ENCODE measurements around the gene SLC24A3. TPM values are rescaled to one million over a fixed set of nuclear protein-coding genes. Genes with fewer than 3 reads are reported as not detected.

SLC24A3 gene
- total RNA-seq, 4 donors from 2014 or later: 4.2 to 6.4 (median 5.6) TPM

DNA sequence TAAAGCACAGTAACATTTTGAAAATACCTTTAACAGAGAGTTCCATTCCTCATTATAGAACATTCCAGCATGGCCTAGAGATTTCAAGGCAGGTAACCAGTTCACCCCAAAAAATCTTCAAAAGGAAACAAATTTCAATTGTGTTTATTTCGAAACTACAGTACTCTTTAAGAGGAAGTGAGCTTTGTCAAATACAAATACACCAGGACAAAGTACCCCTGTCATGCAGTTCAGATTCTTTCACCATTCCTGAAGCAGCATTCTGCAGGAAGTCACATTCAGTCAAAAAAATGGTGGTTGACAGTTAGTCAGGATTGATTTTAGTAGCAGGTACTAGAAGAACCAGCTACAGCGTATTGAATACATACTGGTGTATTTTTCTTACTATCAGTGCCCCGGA is 456.0 kb downstream of the SLC24A3 start:
- Histone ChIP-seq H3K4me3 (no peak overlapping the region), H3K27me3 (no peaks in the 10 kb centered on the region), H3K27ac (no peak overlapping the region), H3K9me3 (no peaks in the 10 kb centered on the region), H3K4me1 (no peaks in the 10 kb centered on the region), H3K36me3 (no peaks in the 10 kb centered on the region)
- TF ChIP-seq POLR2A (IDR thresholded peaks at IDR 0.05) (no peak), POLR2AphosphoS5 (IDR thresholded peaks at IDR 0.05) (no peak), EP300 (IDR thresholded peaks at IDR 0.05) (no peak)
- TF ChIP-seq, protein P1, sequence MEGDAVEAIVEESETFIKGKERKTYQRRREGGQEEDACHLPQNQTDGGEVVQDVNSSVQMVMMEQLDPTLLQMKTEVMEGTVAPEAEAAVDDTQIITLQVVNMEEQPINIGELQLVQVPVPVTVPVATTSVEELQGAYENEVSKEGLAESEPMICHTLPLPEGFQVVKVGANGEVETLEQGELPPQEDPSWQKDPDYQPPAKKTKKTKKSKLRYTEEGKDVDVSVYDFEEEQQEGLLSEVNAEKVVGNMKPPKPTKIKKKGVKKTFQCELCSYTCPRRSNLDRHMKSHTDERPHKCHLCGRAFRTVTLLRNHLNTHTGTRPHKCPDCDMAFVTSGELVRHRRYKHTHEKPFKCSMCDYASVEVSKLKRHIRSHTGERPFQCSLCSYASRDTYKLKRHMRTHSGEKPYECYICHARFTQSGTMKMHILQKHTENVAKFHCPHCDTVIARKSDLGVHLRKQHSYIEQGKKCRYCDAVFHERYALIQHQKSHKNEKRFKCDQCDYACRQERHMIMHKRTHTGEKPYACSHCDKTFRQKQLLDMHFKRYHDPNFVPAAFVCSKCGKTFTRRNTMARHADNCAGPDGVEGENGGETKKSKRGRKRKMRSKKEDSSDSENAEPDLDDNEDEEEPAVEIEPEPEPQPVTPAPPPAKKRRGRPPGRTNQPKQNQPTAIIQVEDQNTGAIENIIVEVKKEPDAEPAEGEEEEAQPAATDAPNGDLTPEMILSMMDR (IDR thresholded peaks at IDR 0.05): no peak
- DNase-seq (ENCODE audit: low spot score in 2 of 2): no peak
- 90% methylated on average over 3 of the region's 3 CpGs for WGBS

DNA sequence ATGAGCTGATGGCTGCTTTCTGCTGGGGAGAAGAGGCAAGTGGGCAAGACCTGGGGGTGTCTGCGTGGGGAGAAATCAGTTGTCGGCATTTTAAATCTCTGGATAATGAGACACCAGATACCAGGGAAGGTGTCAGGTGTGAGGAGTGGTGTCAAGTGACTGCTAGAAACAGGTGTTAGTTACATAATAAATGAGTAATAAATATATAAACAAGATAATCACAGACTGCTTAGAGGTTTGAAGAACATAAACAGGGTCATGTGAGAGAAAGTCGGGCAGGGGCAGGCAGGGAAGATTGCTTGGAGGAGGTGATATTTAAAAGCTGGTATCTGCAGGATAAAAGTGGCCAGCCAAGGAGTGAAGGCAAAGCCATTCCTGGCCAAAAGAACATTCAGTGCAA is 458.4 kb downstream of the SLC24A3 start:
- DNase-seq (ENCODE audit: low spot score in 2 of 2): no peak
- 73% methylated on average over 3 of the region's 3 CpGs for WGBS
- H3K27ac ChIP-seq: no peak overlapping the region
- no peaks in the 10 kb centered on the region for H3K36me3 ChIP-seq
- no peaks in the 10 kb centered on the region for H3K4me1 ChIP-seq
- TF ChIP-seq EP300 (IDR thresholded peaks at IDR 0.05) (no peak), POLR2AphosphoS5 (IDR thresholded peaks at IDR 0.05) (no peak), POLR2A (IDR thresholded peaks at IDR 0.05) (no peak)
- no peaks in the 10 kb centered on the region for H3K9me3 ChIP-seq
- H3K4me3 ChIP-seq: no peak overlapping the region
- H3K27me3 ChIP-seq: no peaks in the 10 kb centered on the region

DNA sequence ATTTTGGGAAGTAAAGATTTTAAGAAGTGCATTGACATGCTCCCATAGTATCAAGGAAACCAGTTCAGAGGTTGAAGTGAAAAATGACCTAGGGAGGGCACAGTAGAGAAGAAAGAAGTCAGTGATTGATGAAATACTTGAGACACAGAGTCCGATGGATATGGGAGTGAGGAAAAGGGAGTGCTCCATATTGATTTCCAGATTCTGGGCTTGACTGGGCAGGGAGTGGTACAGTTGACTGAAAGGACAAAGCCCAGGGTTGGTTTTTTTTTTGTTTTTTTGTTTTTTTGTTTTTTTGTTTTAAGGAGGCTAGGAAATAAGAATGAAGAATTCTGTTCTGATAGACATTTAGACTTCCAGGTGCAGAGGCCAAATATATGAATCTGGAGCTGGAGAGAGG is 458.9 kb downstream of the SLC24A3 start:
- DNase-seq (ENCODE audit: low spot score in 2 of 2): no peak
- no peak overlapping the region for H3K27ac ChIP-seq
- H3K4me1 ChIP-seq: no peaks in the 10 kb centered on the region
- 82% methylated on average over 1 of the region's 1 CpG for WGBS
- H3K27me3 ChIP-seq: no peaks in the 10 kb centered on the region
- H3K9me3 ChIP-seq: no peaks in the 10 kb centered on the region
- TF ChIP-seq EP300 (IDR thresholded peaks at IDR 0.05): no peak
- TF ChIP-seq POLR2A (IDR thresholded peaks at IDR 0.05): no peak
- TF ChIP-seq, protein P1 (IDR thresholded peaks at IDR 0.05): no peak
- TF ChIP-seq POLR2AphosphoS5 (IDR thresholded peaks at IDR 0.05): no peak
- H3K36me3 ChIP-seq: no peaks in the 10 kb centered on the region
- no peak overlapping the region for H3K4me3 ChIP-seq

DNA sequence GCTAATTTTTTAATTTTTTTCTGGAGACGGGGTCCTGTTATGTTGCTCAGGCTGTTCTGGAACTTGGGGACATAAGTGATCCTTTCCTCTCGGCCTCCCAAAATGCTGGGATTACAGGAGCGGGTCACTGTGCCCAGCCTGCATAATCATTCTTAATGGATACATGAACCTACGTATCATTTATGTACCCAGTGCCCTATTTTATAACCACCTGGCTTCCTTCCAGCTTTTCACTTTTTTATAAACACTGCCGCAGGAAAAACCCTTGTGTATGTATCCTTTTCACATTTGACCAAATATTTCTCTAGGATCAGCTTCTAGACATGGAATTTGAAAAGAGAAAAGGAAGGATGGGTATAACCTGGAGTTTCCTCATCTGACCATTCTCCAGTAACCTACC is 460.1 kb downstream of the SLC24A3 start:
- no peaks in the 10 kb centered on the region for H3K27me3 ChIP-seq
- 74% methylated on average over 5 of the region's 5 CpGs for WGBS
- TF ChIP-seq EP300 (IDR thresholded peaks at IDR 0.05) (no peak), POLR2A (IDR thresholded peaks at IDR 0.05) (no peak)
- no peaks in the 10 kb centered on the region for H3K9me3 ChIP-seq
- no peak overlapping the region for H3K4me3 ChIP-seq
- H3K27ac ChIP-seq: no peak overlapping the region
- no peak for DNase-seq (ENCODE audit: low spot score in 2 of 2)
- no peaks in the 10 kb centered on the region for H3K36me3 ChIP-seq
- no peaks in the 10 kb centered on the region for H3K4me1 ChIP-seq

DNA sequence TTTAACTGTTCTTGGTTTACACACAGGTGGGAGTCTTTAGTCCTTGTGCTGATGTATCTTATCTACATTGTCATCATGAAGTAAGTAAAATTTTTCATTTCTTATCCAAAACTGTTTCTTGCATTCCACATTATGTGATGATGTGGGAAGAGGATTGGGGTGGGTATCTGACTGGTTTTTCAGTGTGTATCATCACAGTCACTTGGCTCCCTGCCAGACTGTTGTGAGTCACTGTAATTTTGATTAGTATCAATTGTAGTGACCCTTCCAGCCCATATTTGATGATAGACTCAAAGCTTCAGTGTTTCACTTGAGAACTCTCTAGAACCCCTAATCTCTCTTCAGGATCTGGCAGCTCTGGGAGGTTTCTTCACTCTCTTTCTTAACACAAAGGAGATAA is 461.1 kb downstream of the SLC24A3 start:
- no peak for DNase-seq (ENCODE audit: low spot score in 2 of 2)
- Histone ChIP-seq H3K4me1 (no peaks in the 10 kb centered on the region), H3K27me3 (no peaks in the 10 kb centered on the region), H3K4me3 (no peak overlapping the region), H3K27ac (no peak overlapping the region), H3K36me3 (no peaks in the 10 kb centered on the region), H3K9me3 (no peaks in the 10 kb centered on the region)
- TF ChIP-seq EP300 (IDR thresholded peaks at IDR 0.05) (no peak), POLR2AphosphoS5 (IDR thresholded peaks at IDR 0.05) (no peak), POLR2A (IDR thresholded peaks at IDR 0.05) (no peak)
- TF ChIP-seq, protein P1 (IDR thresholded peaks at IDR 0.05): no peak

DNA sequence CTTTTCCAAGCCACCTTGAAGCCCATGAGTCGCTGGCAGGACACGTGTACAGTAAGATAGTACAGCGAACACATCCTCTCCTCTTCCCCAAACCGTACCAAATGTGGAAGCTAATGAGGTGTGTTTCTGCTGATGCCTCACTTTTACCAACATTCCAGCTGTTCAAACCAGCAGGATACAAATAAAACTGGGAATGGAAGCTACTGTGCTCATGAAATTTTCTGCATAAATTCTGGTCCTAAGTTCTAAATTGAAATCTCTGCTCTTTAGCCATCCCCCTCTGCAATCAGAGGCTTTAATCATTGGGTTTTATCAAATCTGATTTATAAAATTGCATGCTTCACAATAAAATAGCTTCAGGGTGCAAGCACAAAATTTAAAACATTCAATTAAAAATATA is 463.8 kb downstream of the SLC24A3 start:
- no peaks in the 10 kb centered on the region for H3K36me3 ChIP-seq
- 75% methylated on average over 4 of the region's 4 CpGs for WGBS

More for the DNA sequence above, 463.8 kb downstream of the SLC24A3 start:
- DNase-seq (ENCODE audit: low spot score in 2 of 2): no peak
- TF ChIP-seq EP300 (IDR thresholded peaks at IDR 0.05) (no peak), POLR2AphosphoS5 (IDR thresholded peaks at IDR 0.05) (no peak), POLR2A (IDR thresholded peaks at IDR 0.05) (no peak)
- TF ChIP-seq, protein P1 (IDR thresholded peaks at IDR 0.05): no peak
- Histone ChIP-seq H3K4me1 (no peaks in the 10 kb centered on the region), H3K9me3 (no peaks in the 10 kb centered on the region), H3K27me3 (no peaks in the 10 kb centered on the region), H3K27ac (no peak overlapping the region), H3K4me3 (no peak overlapping the region)

All from suprapubic skin (tissue), 4 donors.